Choroid plexus epithelial cell (primary cell): ENCODE measurements around the gene MROH8.

Experiments
- DNase-seq: peaks from one replicate; pipeline ENCODE4 v3.0.0-alpha.2; 2010; ENCODE audit warnings: low read depth
- H3K4me3 ChIP-seq: 2 replicates; pipeline ENCODE4 v1.5.1; 2011; ENCODE audit warnings: low read depth, mild to moderate bottlenecking, control low read depth, low read length, moderate library complexity
- TF ChIP-seq, protein P1 (sequence below): conservative IDR thresholded peaks from 2 replicates; pipeline ENCODE4 v1.5.1; 2011; ENCODE audit warnings: low read depth, mild to moderate bottlenecking, control low read depth, inconsistent platforms, low read length, moderate library complexity

Gene MROH8

DNA sequence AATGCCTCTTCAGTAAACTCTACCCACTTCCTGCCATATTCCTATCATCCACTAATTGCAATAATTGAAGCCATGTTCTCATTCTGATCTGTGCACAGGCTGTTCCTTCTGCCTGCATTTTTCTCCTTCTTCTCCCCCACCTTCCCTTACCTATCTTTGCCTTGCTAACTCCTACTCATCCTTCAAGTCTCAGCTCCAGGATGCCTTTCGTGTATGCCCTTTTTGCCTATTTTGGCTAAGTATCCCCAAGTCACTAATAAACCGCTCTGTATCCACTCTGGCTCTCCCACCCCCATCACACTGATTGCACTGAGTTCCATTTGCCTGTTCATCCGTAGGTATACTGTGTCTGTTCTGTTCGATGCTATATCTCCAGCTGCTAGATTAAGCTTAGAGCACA is 6.5 kb downstream of the MROH8 start:
- DNase-seq, result no peak
- TF ChIP-seq, protein P1, sequence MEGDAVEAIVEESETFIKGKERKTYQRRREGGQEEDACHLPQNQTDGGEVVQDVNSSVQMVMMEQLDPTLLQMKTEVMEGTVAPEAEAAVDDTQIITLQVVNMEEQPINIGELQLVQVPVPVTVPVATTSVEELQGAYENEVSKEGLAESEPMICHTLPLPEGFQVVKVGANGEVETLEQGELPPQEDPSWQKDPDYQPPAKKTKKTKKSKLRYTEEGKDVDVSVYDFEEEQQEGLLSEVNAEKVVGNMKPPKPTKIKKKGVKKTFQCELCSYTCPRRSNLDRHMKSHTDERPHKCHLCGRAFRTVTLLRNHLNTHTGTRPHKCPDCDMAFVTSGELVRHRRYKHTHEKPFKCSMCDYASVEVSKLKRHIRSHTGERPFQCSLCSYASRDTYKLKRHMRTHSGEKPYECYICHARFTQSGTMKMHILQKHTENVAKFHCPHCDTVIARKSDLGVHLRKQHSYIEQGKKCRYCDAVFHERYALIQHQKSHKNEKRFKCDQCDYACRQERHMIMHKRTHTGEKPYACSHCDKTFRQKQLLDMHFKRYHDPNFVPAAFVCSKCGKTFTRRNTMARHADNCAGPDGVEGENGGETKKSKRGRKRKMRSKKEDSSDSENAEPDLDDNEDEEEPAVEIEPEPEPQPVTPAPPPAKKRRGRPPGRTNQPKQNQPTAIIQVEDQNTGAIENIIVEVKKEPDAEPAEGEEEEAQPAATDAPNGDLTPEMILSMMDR, result no peak
- no peak overlapping the region for H3K4me3 ChIP-seq

DNA sequence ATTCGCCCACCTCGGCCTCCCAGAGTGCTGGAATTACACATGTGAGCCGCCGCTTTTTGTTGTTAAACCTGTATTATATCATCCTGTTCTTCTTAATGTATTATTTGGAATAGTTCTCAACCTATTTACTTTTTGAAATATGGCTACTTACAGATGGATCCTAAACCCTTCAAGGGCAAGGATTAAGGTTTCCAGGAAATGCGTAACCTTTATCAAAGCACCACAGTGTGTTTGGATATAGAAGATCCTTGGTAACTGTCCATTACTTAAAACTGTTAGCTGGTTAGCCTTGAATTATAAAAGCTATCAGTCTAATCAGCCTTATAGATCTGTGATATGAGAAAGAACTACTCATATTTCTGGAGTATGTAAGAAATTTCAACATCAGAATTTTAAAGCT is 12.5 kb downstream of the MROH8 start:
- no peak for DNase-seq
- H3K4me3 ChIP-seq, result no peak overlapping the region
- TF ChIP-seq, protein P1, result no peak

DNA sequence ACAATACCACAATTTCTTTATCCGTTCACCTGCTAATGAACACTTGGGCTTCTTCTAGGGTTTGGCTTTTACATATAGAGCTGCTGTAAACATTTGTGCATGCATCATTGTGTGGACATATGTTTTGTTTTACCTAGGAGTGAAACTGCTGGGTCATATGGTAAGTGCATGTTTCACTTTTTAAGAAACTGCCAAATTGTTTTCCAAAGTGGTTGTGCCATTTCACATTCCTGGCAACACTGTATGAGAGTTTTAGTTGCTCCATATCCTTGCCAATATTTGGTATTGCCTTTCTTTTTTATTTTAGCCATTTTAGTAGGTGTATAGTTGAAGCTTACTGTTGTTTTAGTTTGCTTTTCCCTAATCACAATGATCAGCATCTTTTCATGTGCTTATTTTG is 14.3 kb downstream of the MROH8 start:
- H3K4me3 ChIP-seq, result no peak overlapping the region
- TF ChIP-seq, protein P1, result no peak
- DNase-seq, result no peak

DNA sequence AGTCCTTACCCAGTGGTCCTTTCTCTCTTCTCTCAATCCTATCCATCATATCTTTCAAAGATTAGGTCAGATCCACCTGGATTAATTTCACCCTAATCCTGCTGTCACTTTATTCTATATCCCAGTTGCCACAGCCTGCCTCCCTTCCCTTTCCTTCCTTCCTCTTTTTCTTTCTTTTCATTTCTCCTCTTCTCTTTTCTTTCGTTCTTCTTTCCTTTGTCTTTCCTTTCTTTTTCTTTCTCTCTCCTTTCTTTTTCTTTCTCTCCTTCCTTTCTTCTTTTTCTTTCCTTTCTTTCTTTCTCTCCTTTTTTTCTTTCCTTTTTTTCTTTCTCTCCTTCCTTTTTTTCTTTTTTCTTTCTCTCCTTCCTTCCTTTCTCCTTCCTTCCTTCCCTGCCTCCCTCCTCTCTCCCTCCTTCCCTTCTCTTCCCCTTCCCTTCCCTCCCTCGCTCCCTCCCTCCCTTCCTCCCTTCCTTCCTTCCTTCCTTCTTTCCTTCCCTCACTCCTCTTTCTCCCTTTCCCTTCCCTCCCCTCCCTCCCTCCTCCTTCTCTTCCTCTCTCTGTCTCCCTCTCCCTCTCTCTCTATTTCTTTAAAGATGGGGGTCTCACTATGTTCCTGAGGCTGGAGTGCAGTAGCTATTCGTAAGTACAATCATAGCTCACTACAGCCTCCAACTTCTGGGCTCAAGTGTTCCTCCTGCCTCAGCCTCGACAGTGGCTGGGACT is 15.4 kb downstream of the MROH8 start:
- TF ChIP-seq, protein P1, result no peak
- H3K4me3 ChIP-seq, result no peak overlapping the region
- no peak for DNase-seq

DNA sequence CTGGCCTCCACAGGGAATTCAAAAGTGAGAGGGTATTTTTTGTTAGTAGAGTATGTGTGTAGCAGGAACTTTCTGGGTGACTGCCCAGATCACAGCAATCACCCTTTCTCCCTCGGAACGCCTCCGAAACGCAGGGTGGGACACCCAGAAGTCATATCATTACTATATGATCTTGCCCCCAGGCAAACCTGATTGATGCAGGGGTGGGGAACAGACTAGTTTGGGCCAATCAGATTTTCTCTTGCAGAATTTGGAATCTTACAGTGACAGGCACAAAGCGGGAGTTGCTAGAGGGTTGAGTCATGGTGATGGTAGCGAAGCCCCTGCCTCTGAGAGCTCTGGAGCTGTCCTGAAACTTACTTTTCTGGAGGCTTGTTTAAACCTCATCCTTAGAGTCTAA is 16.7 kb downstream of the MROH8 start:
- H3K4me3 ChIP-seq, result no peak overlapping the region
- peak; percentile 4 for DNase-seq
- TF ChIP-seq, protein P1, result no peak

DNA sequence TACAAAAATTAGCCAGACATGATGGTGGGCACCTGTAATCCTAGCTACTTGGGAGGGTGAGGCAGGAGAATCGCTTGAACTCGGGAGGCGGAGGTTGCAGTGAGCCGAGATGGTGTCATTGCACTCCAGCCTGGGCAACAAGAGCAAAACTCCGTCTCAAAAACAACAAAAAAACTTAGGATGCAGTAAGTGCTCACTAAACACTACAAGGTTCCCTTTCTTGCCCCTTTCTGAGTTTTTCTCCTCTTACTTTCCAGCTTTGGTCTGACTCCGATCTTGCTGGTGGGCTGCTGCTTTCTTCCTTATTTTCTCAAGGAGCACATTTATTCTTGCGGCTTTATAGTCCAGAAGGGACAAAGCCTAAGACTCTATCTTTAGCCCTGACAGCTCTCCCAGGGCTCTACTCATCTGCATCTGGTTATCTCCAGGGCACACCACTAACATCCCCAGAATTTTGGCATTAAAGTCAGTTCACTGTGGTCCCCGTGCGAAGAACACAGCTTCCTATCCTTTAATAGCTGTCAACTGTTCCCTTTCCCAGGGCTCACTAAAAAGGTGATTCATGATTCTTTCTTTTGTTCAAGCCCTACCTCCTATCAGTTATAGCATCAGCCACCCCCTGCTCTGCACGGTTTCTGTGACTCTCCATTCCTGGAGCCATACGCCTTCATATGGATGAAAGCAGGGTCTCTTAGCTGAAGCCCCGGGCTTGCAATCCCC is 17.4 kb downstream of the MROH8 start:
- TF ChIP-seq, protein P1, result no peak
- H3K4me3 ChIP-seq, result no peak overlapping the region
- DNase-seq, result no peak

DNA sequence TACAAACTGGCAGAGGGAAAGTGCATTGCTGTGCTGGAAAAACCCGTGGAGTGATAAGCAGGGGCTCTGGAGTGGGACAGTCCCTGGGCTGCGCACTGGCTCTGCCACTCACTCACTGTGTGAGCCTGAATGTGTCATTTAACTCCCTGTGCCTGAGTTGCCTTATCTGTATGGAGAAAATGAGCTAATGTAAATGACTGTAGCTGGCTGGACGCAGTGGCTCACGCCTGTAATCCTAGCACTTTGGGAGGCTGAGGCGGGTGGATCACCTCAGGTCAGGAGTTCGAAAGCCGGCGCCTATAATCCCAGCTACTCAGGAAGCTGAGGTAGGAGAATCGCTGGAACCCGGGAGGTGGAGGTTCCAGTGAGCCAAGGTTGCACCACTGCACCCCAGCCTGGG is 18.7 kb downstream of the MROH8 start:
- no peak overlapping the region for H3K4me3 ChIP-seq
- TF ChIP-seq, protein P1, result no peak
- no peak for DNase-seq
